Middle frontal gyrus (tissue), 1 donor: ENCODE measurements around the gene BNIP3.
"Not testable (repeated sequence)": the region's sequence is repeated elsewhere in the genome, so short reads cannot be mapped to it uniquely, and the experiment has no call there.

Experiments used
- DNase-seq: peaks from one replicate; pipeline ENCODE4 v3.0.0-alpha.2; 2015; ENCODE audit warnings: low spot score; ENCODE audit errors: extremely low spot score

The BNIP3 gene

DNA sequence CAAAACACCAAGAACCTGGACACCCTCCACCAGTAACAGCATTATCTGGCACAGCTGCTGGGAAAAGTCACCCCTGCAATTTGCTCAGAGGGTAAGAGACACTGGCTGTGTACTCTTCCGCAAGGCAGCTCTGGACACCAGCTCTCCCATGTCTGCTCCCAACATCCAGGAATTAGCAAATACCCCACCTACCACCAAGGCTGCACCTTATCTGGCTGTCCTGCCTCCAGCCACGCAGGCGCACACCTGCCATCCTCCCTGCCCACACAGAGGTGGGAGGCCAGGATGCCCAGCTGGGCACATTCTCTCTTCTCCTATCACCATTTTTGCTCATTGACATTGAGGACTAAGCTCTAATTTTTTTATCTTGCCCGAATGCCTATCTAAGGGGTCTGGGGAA lies 20.3 kb upstream of the BNIP3 start:
- DNase-seq: no peak

DNA sequence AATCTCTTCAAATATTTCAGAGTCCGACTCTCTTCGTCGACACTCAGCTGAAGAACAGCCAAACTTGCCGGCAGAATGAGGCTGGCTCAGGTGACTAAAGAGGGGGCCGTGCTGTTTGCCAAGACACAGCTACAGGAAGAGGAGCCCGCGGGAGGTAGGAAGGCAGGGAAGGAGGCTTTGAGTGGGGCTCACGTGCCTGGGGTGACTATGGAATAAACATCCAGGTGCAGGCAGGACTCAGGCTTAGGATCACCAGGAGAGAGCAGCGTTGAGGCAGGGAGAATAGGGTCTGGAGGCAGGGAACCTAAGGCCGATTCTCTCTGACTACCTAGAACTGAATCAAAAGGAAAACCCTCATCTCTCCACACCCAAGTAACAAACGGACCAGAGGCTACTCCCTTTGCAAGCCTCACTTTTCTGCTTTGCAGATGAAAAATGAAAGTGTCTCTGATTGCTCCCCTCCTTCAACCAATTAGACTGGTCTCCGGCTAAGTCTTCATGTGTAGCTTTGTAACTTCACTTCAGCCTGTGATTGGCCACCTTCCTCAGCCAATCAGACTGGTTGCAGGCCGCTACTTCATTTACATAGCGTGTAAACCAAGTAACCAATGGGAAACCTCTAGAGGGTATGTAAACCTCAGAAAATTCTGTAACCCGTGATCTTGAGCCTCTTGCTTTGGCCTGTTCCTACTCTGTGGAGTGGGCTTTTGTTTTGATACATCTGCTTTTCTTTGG lies 19.7 kb upstream of the BNIP3 start:
- no peak for DNase-seq

DNA sequence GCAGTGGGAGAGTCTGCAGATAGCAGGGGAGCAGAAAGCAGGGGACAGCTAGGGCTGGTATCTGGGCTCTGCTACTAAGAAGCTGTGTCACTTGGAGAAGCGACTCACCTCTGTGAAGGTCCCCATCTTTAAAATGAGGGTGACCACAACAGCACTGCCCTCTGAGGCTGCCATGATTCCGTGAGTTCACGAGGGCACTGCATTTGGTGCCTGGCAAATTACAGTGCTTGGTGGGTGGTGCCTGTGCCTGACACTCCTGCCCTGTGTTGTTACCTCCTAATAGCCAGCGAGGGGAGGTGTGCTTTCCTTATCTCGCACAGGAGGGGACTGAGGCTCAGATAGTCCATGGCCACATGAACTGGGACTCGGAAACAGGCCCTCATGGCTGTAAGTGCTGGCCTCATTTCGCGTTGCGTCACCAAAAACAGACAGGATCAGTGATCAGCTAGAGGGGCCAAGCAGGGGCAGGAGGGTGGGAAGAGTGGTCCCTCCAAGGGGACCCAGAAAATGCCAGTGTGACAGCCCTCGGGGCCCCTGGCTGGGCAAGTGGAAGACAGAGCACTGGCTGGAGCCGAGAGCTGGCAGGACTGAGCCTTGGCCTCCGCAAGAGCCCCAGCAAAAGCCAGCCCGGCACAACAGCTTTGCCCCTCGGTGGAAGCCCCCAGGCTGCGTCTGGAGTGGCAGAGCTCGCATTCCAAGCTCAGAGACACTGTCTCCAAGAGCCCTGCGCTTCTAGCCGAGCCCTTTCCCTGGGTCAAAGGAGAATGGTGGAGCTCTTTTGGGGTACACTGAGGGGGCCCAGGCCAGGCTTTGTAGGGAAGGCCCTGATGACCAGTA lies 17.3 kb upstream of the BNIP3 start:
- DNase-seq: no peak

DNA sequence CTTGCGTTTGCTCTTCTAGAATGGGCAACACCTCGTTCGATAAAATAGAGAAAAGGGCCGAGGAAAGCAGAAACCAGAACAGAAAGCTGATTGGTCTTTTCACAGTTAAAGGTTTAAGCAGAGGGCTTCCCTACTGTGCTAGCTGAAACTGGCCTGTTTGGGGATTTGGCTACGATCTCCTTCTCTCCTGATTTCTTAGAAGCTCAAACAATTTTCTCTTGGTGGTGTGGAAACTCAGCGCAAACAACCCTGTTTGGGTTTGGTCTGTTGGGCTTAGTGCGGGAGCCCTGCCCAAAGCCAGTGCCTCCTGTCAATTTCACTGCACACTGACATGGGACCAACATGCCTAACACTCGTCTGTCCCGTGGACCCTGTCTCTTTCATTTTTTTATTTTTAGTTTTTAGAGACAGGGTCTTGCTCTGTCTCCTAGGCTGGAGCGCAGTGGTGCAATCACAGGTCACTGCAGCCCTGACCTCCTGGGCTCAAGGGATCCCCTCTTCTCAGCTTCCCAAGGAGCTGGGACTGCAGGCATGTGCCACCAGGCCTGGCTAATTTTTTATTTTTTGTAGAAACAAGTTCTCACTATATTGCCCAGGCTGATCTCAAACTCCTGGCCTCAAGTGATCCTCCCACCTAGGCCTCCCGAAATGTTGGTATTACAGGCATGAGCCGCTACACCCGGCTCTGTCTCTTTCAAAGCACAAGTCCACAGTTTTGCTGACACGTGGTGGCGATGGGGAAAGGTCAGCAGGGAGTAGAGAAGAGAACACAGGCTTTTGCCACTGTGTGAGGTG lies 16.5 kb upstream of the BNIP3 start:
- DNase-seq: no peak

DNA sequence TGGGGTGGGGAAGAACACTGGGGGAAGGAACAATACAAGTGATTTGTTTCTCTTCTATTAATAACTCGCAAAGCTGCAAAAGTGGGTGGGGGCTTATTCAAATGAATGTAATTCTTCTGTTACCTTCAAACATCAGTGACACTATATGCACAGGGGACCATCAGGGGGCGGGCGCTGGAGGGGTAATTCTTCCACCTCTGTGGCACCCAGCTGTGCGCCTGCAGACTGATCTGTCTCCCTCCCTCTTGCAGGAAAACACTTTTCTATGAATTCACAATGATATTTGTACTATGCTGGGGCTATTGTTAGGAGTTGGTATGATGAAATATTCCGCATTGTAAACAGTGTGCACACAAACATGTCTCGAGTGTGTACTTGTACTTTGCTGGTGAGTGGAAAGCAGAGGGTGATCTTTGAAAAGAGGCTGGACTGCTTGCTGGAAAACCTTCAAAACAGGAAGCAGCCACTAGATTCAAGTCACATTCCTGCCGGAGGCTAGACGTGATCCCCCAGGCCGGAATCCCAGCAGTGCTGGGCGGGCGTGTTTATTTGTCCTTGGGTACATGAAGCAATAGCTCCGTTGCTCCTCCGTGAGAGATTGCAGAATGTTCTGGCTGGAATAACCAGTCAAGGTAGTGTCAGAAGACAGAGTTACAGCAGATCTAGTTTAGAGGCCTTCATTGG lies 15.8 kb upstream of the BNIP3 start:
- DNase-seq: no peak

DNA sequence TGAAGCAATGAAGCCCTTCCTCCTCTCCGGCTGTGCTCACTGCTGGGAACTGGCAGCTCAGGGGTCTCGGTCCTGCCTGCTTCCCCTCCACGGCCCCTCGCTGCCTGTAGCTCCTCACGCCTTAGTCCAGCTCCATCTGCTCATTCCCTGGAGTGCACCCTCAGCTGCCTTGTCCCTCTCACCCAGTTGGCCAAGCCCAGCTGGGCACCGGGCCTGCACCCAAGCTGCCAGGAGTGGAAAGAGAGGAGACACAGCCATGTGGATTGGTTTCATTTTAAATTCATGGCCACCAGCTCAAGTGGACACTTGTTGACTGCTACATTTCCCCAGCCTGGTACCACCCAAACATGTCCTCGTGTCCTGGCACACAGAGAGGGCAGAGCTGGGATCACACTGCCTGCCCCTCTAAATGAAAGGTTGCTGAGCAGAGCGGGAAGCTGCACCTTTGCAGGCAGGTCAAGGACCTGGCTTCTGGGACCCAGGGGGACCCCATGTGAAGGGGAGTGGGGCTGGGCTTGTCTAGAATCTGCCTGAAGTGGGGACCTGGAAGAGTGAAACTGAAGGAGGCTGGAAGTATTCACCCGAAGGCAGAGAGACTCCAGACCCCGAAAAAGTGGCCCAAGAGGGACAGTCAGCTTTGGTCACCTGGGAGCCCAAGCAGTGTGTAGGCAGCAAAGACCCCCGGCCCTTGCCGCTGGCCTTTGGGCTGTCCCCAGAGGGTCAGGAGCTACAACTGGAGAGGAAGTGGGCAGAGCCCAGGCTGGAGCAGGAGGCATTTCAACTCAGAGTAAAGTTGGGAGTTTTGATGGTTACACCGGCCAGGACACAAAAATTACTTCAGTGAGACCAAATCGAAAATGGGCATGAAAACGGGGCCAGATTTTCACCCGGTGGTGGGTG lies 15.0 kb upstream of the BNIP3 start:
- DNase-seq: no peak

DNA sequence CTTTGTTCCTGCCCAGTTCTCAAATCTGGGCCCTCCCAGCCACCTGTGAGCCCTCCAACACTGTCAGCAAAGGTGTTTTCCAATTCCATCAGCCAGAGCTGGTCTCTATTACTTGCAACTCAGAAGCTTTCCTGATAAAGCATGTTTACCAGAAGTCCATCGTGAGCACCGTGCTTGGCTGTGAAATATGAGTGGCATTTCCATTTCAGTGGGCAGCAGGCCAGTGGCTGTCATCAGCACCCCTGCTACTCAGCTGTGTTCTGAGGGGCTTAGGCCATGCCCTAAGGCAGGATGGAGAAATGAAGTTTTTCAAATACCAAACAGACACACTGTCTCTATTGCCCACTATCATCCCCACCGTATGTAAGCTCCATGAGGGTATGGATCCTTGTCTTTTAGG lies 12.7 kb upstream of the BNIP3 start:
- DNase-seq: no peak

DNA sequence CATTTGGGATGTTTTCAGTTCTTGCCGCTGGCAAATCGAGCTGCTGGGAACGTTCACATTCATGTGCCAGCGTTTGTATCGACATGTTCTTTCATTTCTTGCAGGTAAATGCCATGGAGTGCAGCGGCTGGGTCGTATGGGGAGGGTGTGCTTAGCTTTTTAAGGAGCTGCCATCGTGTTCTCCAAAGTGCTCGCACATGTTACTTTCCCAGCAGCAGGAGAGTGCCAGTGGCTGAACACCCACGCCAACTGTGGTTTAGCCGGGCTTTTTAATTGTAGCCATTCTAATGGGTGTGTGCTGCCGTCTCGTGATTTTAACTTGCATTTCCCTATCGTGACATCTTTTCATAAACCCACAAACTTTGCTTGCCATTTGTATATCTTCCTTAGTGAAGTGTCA lies 11.6 kb upstream of the BNIP3 start:
- DNase-seq: no peak

DNA sequence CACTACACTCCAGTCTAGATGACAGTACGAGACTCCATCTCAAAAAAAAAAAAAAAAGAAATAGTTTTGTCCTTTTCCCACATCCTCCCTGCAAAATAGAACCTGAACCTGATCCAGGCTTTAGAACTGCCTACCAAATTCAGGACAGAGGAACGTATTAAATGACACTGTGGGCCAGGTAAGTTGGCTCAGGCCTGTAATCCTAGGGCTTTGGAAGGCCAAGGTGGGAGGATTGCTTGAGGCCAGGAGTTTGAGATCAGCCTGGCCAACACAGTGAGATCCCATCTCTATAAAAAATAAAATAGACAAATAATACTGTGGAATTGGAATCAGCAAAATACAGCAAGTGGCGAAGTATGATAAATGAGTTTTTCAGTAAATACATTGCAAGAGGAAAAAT lies 10.0 kb upstream of the BNIP3 start:
- no peak for DNase-seq

DNA sequence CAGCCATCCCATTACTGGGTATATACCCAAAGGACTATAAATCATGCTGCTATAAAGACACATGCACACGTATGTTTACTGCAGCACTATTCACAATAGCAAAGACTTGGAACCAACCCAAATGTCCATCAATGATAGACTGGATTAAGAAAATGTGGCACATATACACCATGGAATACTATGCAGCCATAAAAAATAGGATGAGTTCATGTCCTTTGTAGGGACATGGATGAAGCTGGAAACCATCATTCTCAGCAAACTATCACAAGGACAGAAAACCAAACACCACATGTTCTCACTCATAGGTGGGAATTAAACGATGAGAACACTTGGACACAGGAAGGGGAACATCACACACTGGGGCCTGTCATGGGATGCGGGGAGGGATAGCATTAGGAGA lies 6.1 kb upstream of the BNIP3 start:
- DNase-seq: not testable (repeated sequence)

DNA sequence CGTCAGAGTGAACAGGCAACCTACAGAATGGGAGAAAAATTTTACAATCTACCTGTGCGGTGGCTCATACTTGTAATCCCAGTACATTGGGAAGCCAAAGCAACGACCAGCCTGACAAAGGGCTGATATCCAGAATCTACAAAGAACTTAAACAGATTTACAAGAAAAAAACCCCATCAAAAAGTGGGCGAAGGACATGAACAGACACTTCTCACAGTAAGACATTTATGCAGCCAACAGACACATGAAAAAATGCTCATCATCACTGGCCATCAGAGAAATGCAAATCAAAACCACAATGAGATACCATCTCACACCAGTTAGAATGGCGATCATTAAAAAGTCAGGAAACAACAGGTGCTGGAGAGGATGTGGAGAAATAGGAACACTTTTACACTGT lies 5.6 kb upstream of the BNIP3 start:
- not testable (repeated sequence) for DNase-seq

DNA sequence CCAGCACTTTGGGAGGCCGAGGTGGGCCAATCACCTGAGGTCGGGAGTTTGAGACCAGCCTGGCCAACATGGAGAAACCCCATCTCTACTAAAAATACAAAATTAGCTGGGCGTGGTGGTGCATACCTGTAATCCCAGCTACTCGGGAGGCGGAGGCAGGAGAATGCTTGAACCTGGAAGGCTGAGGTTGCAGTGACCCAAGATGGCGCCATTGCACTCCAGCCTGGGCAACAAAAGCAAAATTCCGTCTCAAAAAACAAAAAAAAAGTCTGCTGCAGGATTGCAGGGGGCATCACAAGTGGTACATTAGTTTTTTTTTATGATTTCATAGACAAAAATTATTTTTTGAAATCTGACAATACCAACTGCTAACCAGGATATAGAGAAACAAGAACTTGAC lies 5.1 kb upstream of the BNIP3 start:
- DNase-seq: not testable (repeated sequence)

DNA sequence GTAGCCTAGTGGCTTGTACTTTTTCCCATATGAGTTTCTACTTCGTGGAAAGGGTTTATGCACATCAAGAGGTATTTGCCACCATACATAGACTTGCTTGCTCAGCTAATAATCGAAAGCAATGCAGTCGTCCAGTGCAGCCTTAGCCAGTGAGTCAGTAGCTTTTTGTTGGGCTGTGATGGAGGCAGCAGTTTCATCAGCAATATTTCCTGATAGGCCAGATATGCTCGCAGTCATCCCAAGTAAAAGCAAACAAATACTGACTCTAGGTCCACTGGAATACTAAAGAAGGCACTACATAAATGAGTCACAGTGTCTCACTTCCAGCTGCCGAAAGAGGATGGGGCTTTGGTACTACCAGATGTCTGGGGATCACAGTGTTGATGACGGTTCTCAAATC lies 2.1 kb upstream of the BNIP3 start:
- no peak for DNase-seq

DNA sequence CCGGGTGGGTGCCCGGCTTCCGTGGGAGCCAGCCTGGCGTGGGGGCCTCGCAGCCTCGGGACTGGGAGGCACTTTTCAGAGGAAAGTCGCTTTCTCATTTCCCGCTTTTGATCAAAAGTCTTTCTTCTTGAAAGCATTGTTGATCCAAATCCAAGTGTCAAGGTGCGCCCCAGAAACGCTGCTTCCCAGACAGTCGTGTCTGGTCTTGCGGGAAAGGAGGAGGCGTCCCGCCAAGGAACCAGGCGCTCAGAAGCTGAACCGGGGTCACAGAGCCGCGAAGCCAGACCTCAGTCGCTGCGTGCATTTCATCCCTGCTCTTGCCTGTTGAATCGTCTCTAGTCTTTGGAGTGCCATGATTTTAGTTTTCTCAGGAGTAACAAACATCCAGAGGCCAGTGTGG lies 1.1 kb upstream of the BNIP3 start:
- DNase-seq: no peak

DNA sequence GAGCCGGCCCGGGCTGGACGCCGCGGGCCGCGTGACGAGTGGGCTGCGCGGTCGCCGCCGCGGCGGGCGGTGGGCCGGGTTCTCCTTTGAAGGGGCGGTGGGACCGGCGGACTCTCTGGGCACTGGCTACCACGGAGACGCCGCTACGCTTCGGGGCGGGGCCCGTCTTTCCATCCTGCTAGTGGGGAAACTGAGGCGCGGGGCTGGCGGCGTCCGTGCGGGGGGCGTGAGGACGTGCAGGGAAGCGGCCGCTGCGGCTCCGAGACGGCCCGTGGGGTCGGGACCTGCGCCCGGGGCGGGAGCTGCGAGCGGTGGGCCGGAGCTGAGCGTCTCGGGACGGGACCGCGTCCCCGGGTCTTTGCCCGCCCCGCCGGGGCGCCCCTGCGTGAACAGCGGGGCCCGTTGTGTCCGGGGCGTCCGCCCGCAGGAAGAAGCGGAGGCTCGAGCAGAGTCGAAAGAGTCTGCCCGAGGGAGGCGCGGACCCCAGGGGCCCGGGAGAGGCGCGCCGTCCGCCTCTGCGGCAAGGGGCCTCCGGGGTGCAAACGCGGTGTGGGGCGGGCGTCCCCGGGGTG lies 548 bp upstream of the BNIP3 start:
- no peak for DNase-seq

DNA sequence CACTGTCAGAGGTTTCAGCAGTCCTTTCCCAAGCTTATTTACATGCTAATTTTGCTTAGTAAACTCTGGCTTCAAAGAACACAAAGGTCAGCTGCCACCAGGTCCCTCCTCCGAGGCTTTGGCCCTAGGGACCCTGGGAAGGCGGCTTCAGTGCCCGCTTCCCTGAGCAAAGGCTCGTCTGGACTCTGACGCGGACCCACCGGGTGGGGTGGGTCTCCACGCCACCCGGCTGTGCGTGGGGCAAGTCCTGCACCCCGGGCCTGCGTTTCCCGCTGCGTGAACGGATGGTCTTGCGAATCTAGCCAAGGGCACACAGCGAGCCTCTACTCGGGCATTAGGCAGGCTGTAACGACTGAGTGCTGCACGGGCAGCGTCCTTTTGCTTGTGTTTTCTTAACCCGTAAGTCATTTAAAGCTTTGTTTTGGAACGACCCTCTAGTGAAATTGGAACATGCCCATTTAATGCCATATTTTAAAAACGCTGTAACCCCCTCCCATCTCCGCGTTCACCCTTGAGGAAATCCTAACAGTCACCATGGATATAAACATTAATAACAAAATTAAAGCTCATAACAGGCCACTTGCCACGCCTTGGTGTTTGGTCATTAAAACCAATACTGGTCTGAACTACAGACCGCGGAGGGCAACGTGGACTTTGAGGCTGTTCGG lies 828 bp downstream of the BNIP3 start:
- no peak for DNase-seq

DNA sequence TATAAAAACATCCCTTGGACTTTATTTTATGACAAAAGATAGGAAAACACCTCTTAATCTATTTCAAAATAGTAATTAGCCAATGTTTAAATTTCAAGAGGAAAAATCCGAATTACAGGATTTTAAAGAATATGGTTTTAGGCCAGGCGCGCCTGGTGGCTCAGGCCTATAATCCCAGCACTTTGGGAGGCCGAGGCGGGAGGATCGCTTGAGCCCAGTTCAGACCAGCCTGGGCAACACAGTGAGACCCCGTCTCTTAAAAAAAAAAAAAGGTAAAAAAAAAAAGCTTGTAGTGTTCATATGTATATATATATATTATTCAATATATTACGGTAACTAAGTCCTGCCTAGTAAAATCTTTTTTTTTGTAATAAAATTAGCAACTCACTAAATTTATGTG lies 1.4 kb downstream of the BNIP3 start:
- no peak for DNase-seq

DNA sequence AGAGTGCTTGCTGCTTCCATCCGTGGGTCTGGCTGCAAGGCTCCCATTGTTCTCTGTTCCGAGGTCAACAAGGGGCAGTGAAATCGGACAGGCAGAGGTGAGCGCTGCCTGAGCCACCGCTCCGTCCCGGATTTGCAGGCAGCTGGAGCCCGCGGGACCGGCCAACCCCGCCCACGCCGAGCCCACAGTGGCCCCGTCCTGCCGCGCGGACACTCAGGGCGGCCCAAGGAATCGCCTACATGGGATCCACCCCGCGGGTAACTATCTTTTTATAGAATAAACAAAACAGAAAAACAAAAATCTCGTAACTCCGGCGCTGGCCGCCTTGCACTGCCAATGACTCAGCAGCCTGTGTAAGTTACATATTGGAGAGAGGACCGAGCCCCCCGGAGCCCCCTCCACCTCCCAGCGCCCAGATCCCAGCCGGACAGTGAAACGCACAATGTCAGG lies 1.9 kb downstream of the BNIP3 start:
- DNase-seq: no peak

DNA sequence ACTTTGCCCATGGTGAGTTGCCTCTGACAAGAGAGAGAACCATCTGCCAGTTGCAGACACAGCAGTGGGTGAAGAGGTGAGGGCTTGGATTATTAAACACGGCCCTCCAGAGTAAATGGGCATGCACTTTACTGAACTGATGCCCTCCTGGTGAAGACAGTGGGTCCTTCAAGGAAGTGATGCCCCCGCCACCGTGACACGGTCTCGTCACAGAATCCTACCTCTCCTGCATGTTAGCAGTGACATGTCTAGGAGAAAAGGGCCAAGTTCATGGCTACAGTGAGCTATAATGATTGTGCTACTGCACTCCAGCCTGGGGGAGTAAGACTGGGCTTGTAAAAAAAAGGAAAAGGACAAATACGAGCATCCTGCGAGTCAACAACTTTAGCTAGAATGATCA lies 2.4 kb downstream of the BNIP3 start:
- no peak for DNase-seq

DNA sequence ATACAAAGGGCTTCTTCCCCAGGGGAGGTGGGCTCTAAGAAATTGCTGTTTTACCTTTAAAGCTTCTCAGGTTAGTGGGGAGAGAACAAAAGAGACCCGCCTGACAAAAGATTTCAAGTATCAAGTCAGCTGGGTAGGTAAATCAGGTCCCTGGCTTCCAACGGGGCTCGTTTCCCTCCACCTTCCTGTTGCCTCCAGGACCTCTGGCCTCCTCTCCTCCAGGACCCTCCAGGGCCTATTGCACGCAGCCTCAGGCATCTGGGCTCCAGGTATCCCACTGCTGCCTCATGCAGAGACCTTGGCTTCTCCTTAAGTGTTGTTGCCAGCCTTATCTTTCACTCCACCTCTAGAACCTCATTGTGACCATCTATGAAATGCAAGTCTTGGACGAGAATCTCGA lies 2.9 kb downstream of the BNIP3 start:
- DNase-seq: no peak
